NCI-H526 (cell line): Measurements from ENCODE around the gene LCNL1.
A peak's percentile ranks its signal among the peaks of the same experiment; 100 is the strongest.

Source experiments
- DNase-seq, 2 experiments: peaks; one replicate each; lab custom pipeline; 2025; lab: John Stamatoyannopoulos, UW

LCNL1 gene

DNA sequence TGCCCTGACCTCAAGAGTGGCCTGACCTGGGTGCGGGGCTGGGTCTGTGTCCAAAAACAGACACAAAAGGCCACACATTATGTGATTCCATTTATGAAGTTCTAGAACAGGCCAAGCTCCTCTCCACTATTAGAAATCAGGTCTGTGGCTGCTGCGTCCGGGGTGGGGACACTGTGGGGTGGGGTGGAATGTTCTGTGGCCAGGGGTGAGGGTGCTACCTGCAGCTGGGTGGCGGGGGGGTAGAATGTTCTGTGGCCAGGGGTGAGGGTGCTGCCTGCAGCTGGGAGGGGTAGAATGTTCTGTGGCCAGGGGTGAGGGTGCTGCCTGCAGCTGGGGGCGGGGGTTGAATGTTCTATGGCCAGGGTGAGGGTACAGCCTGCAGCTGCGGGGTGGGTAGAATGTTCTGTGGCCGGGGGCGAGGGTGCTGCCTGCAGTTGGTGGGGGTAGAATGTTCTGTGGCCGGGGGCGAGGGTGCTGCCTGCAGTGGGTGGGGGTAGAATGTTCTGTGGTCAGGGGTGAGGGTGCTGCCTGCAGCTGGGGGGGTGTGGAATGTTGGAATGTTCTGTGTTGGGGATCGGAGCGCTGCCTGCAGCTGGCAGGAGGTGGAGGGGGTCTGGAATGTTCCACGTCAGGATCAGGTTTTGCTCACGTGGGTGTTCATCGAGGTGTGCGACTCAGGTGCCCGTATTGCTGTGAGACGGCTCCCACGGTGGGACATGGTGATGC, 22.4 kb upstream of the LCNL1 start:
- DNase-seq: no peak

DNA sequence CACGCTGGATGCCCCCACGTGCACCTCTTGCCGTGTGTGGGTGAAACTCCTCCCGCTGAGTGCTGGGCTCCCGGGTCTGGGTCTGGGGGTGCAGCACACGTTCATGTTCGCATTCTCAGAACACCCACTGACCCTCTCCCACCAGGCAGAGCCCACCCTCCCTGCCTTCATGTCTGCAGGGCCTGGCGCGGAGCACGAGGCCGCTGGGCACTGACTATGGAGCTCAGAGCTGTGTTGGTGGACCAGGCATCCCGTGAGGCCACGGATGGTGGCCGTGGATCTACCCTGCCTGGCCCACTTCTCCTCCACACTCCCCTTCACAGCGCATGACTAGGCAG, 21.9 kb upstream of the LCNL1 start:
- no peak for DNase-seq

DNA sequence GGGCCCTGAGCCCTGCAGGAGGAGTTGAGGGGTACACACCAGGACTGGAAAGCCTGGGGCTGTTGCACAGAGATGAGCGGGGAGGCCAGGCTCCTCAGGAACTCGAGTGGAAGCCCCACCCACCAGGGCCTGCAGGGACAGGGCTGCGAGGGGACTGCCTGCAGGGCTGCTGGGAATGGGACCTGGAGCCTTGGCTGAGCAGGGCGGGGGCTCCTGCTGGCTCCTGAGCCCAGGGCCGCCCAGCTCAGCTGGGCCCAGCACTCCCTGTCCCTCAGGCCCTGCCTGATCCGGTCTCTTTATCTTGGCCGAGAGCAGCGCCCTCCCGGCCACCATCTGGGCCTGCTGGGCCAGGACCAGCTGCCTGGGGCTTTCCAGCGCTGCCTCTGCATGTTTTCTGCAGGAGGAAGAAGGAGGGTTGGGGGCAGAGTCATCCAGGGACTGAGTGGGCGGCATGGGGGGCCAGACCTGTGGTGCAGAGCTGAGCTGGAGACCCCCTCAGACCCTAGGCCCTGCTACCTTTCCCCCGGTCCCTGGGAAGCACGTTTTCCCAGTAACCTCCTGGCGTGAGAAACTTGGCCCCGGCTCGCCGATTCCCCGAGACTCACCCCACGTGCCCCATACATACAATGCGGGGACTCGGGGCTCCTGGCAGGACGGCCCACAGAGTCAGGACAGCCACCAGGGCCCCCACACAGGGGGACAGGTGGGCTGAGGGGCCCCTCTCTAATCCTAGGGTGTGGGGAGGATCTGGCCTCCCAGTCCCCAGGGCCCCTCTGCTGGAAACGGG, 21.3 kb upstream of the LCNL1 start:
- no peak for DNase-seq

DNA sequence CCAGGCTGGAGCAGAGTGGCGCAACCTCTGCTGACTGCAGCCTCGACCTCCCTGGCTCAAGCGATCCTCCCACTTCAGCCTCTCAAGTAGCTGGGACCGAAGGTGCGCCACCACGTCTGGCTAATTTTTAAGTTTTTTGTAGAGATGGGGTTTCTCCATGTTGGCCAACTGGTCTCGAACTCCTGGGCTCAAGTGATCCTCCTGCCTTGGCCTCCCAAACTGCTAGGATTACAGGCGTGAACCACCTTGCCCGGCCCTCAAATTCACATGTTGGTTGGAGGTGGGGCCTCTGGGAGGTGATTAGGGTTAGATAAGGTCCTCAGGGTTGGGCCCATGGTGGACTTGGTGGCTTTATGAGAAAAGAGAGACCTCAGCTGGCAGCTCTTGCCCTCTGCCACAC, 20.6 kb upstream of the LCNL1 start:
- DNase-seq: no peak

DNA sequence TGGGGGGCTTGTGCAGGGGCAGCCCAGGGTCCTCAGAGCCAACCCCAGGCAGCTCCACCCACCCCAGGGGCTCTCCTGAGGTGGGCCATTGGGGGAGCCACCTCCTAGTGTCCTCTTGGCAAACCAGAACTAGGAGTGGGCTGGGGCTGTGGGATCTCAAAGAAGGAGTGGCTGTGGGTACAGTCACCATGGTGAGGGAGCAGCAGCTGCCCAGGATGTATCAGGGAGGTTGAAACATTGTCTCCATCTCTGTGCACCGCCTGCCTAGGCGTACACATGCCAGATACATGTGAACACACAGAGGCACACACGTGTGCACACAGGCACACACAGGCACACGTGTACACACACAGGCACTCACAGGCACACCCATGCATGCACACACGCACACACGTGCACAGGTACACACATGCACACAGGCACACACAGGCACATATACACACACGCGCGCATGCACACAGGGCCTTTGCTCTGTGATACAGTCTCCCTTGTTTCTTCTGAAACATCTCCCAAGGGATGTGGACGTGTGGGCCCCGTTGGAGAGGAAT, 20.0 kb upstream of the LCNL1 start:
- no peak for DNase-seq

DNA sequence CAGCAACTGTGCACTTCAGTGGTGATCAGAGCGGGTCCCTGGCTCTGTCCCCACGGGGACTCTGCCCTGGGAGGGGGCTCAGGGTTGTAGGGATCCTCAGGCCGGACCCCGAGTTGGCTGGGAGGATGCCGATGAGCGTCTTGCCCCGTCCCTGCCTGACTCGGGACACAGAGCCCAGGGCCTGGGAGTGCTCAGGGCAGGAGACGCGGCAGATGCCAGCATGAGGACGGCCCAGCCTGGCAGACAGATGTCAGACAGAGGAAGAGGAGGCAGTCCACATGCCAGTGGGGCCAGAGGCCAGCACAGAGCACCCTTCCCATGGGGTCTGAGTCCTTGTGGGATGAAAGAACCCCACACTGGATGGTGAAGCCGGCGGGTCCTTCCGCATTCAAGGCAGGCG, 19.5 kb upstream of the LCNL1 start:
- DNase-seq: no peak

DNA sequence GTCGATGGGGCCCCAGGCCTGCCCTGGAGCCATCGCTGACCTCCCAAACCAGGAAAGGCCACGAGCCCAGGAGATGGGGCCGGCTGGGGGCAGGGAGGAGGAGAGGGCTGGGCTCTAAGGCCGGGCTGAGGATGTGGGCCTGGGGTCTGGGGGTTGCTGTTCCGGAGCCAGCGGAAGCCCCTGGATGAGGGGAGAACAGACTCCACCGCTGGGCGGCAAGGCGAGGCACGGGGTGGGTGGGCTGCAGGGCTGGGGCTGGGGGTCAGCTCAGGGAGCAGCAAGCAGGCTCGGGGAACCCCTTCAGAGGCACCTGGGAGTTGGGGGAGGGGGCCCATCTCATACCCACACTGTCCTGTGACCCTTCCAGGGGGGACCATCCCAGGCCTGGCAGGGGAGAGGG, 19.0 kb upstream of the LCNL1 start:
- no peak for DNase-seq

DNA sequence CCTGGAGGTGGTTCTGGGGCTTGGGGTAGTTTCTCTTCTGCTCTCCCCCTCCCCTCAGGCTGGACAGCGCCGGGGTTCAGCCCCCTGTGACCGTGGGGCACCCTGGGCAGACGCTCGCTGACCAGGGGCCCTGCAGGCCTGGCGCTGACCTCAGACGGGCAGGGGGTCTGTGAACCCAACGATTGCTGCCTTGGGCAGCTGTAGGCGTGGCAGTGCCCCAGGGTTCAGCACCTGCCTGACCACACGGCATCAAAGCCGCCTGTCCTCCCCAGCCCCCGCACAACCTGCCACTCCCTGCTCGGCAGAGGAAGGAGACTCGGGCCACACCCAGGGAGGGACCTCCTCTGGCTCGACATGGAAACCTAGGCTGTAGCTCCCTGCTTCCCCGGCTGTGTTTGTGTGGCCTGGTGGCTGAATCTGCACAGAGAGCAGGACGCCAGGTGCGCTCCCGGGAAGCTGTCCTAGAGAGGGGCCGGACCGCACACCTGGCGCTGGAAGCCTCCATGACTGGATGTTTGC, 18.6 kb upstream of the LCNL1 start:
- peak in 1 of 2 experiments; percentile 47 for DNase-seq

DNA sequence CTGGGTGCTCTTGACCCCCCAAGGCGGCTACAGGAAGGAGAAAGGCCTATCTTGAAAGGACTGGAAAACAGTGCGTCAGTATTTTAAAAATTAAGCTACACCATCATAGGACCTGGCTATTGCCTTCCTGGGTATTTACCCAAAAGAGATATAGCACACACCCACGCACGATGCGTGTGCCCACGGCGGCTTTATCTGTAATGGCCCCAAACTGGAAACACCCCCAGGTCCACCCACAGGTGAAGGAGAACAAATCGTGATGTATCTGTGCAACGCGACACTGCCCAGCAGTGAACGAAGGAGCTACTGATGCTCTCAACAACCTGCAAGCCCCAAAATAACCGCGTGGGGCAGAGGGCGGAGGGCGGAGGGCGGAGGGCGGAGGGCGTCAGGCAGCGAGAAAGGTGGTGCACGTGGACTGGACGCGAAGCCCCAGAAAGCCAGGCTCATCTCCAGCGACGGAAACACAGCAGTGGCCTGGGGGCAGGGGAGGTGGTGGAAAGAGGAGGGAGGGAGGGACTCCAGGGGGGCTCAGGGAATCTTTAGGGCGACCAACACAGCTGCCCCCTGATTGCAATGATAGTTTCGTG, 17.9 kb upstream of the LCNL1 start:
- no peak for DNase-seq

DNA sequence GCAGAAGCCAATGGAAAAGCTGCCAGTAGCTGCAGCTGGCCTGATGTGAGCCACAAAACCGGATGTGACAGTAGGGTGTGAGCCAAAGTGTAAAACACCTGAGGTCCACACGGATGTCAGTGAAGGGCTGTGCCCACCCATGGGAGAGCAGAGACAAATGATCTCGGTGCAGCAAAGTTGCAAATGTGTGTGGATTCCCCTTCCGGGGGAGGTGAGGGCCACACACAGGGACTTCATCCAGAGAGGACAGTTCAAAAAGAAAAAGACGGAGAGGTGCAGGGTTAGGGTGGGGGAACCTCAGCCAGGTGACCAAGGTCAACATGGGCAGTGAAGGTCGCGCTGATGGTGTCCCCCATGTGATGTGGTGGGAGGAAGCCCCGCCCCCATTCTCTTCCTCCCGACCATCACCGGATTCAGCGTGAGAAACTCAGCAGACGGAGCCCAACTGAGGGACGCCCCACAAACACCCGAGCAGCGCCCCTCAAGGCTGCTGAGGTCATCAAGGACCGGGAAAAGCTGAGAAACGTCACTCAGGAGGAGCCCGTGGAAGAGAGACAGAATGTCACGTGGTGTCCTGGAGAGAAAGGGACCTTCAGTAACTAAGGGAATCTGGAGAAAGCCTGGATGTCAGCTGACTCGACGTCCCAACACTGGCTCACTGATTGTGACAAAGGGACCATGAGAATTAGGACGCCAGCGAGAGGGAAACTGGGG, 16.9 kb upstream of the LCNL1 start:
- DNase-seq: no peak

DNA sequence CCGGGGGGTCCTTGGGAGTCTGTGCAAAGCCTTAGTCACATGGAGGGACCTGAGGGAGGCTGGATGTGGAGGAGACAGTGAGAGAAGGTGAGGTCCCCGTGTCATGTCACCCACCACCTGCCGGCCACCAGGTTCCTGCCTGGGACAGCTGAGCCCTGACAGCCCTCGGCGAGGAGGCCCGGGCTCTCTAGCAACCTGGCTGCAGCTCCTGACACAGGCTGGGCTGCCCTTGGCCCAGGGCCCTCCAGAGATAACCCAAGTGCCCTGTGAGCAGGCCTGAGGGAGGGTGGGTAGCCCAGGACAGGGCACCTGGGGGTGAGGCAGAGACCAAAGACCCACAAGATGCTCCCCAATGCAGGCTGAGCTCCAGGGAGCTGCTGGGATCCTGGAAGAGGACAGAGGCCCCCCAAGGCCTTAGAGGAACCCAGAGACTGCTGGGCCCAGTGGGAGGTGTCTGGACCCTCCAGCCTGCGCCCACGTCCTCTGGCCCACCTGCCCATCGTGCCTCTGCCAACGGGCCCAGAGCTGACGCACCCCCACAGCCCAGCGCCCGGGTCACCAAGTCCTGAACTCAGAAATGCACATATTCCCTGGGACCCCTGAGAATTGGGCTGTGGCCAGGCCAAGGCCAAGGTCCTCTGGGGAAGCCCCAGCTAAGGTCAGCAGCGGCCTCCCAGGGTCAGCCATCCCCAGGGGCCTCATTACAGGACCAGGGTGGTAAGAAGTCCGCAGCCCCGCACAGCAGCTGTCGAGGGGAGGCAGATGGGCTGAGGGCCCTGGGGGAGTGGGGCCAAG, 14.3 kb upstream of the LCNL1 start:
- DNase-seq: no peak

DNA sequence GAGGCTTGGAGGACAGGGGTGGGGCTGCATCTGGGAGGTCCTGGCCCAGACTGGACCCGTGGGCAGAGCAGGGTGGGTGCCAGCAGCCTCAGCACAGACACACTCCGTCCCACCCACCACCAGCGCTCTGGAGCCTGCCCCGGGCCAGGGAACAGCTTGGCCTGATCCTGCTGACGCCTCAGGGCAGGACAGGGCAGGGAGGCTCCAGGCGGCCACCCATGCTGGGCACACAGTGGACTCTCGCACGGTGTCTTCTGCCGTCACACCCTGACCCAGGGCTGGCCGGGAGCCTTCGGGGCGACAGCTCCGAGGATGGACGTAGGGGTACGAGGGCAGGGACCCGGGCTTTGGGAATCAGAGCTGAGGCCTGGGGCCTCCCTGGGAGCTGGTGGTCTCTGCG, 13.6 kb upstream of the LCNL1 start:
- no peak for DNase-seq

DNA sequence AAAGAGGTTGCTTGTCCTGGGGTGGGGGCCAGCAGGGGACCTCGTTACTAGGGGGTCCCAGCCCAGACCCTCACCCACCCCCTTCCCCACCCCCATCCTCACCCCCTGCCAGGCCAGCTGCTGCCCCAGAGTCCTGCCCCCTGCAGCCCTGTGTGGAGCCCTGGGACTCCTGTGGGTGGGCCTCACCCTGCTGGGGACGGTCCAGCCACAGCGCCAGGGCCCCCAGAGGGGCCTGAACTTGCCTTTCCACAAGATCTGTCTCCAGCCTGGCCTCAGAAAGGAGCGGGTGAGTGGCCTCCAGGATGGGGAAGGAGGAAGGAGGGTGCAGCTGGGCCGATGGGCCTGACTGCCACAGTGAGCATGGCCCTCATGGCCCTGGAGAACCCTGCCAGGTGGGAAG, 13.0 kb upstream of the LCNL1 start:
- no peak for DNase-seq

DNA sequence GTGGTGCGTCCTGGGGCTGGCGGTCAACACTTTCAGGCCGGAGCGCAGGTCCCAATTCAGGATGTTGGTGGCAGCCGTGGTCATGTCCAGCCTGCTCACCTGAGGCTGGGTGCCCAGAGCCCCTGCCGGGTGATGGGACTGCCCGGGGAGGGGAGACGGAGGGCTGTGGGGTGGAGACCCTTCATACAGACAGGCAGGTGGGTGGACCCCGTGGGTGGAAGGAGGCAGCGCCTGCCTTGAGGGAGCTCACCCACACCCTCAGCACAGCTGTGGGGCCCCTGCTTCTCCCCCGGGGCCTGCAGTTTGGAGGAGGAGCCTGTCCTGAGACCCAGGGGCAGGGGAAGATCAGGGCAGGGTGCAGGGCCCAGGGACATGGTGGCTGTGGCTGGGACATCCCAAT, 12.4 kb upstream of the LCNL1 start:
- DNase-seq: no peak

DNA sequence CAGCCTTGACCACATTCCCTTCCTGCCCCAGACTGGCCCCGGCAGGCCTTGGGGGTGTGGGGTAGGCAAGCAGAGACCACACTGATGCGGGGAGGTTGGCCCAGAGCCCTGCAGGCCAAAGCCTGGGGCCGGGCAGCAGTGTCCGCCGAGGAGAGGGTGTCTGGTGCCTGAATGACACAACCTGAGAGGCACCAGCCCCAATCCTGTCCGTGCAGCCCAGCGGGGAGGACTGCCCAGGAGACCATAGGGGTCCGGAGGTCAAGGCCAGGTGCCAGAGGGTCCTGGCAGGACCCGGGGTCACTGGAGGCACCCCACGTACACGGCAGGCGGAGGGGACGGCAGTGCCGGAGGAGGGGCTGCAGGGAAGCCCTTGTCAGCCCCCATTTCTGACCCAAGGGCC, 11.0 kb upstream of the LCNL1 start:
- DNase-seq: no peak

DNA sequence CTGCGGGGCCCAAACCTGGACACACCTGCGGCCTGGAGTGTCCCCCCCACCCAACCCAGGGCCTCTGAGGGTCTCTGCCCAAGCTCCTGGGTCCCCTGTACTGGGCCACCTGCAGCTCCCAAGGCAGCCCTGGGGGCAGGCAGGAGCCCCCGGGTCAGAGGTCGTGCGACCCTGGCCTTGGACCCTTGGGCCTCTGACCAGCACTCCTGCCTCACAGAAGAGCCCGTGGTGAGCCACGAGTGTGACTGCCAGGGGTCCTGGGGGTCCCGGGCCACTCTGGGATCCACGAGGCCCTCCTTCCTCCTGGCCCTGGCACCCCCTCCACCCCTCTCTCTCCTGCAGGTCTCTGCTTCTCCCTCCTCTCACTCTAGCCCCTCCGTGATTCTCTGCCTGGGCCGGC, 10.5 kb upstream of the LCNL1 start:
- no peak for DNase-seq

DNA sequence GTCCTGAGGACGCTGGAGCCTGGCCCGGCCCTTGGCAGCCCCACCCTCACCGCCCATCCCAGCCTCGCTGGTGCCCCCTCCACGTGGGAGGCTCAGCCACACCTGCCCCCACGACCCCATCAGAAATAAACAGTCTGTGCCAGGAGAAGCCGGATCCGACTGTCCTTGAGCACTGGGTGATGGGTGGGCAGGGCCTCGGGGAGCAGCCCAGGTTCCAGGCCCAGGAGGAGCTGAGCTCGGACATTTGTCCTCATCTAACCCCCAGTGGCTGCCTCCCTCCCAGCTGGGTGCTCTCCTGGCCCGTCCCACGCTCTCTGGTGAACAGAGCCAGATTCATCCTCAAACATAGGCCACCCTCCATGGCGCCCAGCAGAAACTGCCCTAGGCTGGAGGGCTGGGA, 10.1 kb upstream of the LCNL1 start:
- no peak for DNase-seq

DNA sequence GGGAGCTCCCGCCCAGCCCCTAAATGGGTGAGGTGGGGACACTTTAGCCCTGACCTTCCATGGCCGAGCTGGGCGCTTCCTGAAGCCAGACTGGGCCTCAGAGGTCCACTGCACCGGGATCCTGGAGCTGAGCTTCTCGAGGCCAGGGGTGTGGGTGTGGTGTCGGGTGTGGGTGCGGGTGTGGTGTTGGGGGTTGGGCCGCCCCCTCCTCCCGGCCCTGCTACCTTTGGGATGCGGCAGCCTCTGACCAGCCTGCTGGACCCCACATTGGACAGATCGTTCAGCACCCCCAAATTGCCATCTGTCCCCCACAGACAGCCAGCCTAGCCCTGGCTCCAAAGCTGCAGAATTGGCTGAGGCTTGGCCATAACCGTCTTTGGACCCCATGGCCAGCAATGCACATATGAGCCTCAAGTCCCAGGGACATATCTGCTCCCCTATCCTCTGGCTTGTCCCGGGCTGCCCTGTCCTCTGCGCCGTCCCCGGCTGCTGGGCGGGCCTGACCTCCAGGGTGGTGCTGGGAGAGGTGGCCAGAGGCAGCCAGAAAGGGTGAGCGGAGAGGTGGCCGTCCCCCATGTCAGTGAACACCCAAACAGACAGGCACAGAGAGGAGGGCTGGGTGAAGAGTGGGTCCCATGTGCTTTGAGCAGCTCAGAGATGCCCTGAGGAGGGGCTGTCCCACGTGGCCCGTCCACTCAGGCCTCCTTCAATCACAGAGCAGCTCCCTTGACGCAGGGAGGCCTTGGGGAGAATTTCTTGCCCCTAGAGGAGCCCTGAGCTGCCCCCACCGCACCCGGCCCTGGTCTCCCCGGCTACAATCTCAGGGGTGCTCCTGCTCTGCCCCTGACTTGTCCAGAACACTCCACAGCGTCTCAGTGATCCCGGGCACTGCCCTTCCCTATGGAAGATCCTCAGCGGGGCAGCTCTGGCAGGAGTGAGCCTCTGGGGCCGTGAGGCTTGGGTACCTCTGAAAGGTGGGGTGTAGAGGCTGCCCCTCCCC, 8.9 kb upstream of the LCNL1 start:
- no peak for DNase-seq

DNA sequence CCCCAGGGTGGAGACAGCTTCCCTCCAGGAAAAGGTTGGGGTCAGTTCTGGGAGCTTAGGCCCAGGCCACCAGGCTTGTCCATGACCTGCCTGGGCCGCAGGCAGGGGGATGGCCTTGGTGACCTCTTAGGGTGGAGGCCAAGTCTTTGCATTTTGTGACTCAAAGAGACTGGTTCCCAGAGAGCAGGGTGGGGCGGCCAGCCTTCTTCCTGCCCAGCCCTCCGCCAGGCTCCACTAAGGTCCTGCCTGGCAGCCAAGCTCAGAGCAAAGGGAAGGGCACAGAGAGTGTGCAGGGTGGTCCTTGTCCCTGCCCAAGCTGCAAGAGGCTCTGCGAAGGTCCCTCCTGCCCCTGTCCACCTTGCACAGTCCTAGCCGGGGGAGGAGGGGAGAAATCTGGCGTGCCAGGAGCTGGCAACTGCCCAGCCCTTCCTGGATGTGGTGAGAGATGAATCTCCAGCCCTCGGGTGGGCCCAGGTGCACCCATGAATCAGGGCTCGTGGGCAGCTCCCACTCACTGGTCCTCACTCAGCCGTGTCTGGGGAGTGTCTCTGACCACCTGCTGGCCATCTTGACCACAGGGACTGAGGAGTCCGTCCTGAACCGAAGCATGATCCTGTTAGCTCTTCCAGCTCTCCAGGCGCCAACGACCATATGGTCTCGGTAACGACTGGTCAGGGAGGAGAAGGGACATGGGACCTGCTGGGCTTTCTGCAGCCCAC, 7.8 kb upstream of the LCNL1 start:
- DNase-seq: no peak

DNA sequence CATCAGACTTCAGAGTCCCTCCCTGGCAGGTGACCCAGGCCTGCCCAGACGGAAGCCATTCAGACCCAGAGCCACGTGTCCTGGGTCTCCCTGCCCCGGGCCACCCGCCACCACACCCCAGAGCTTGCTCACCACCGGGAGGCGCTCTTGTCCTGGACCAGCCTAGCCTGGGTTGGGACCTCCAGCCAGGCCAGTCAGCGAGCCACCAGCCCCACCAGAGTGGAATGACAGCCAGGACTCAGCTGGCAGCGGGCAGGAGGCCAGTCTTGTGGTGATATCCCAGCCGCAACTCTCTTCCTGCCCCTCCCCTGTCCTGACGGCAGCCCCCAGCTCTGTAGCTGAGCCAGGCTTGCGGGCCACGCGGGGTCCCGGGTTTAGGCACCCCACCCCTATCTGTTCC, 7.1 kb upstream of the LCNL1 start:
- no peak for DNase-seq
